Stomach (tissue), 9 donors: ENCODE measurements around the gene FAM98C. TPM values are rescaled to one million over a fixed set of nuclear protein-coding genes. Genes with fewer than 3 reads are reported as not detected.

Source experiments
- DNase-seq, 2 donors: peaks; one replicate each; pipeline versions ENCODE4 v3.0.0 to v3.0.0-alpha.2; 2013 to 2019
- H3K27ac ChIP-seq, 5 donors: fragments of 200-600 bp in 4 of 5; sonication (generic) in 4 of 5; one replicate each; pipeline ENCODE4 v1.5.1; 2013 to 2019; ENCODE audit warnings: mild to moderate bottlenecking in 1 of 5, moderate library complexity in 1 of 5
- H3K27me3 ChIP-seq, 3 donors: fragments of 200-600 bp; sonication (generic); one replicate each; pipeline ENCODE4 v1.5.1; 2017 to 2019; ENCODE audit warnings: mixed run types in 1 of 3
- H3K36me3 ChIP-seq, 4 donors: fragments of 200-600 bp; sonication (generic); 1 replicate in 3 of 4; 2 replicates in 1 of 4; pipeline ENCODE4 v1.5.1; 2016 to 2019
- H3K4me1 ChIP-seq, 4 donors: fragments of 200-600 bp; sonication (generic); one replicate each; pipeline ENCODE4 v1.5.1; 2016 to 2019
- H3K4me3 ChIP-seq, 4 donors: fragments of 200-600 bp; sonication (generic) in 3 of 4; one replicate each; pipeline ENCODE4 v1.5.1; 2016 to 2019; ENCODE audit warnings: mild to moderate bottlenecking in 1 of 4
- H3K9me3 ChIP-seq, 4 donors: fragments of 200-600 bp; sonication (generic); one replicate each; pipeline ENCODE4 v1.5.1; 2016 to 2019
- CTCF ChIP-seq, 7 experiments: fragments of 450-650 bp in 4 of 7; fragments of 200-600 bp in 3 of 7; sonication (generic) in 3 of 7; IDR thresholded peaks; one replicate each; pipeline ENCODE4 v1.5.1; 2016 to 2019; ENCODE audit warnings: antibody characterized with exemption in 7 of 7, control low read depth in 2 of 7, mild to moderate bottlenecking in 1 of 7
- EP300 ChIP-seq: sonication (generic); formaldehyde crosslinking; IDR thresholded peaks from one replicate; pipeline ENCODE4 v1.6.1; 2017; ENCODE audit warnings: antibody characterized with exemption
- POLR2A ChIP-seq, 4 donors: fragments of 450-650 bp; IDR thresholded peaks; one replicate each; pipeline ENCODE4 v1.6.1; 2016; ENCODE audit warnings: antibody characterized with exemption in 4 of 4, control low read depth in 2 of 4, mild to moderate bottlenecking in 1 of 4, moderate library complexity in 1 of 4
- POLR2AphosphoS5 ChIP-seq, 3 donors: sonication (generic); formaldehyde crosslinking; IDR thresholded peaks; one replicate each; pipeline ENCODE4 v1.6.1; 2016; ENCODE audit warnings: antibody characterized with exemption in 3 of 3
- WGBS, 5 donors: extraction: QIAGEN DNeasy Blood & Tissue Kit in 3 of 5; methylation state at CpG; one replicate each; pipeline versions ENCODE4 v1.1.5 to v1.1.7; 2013 to 2018; 5-methylcytosine and 5-hydroxymethylcytosine counted together
- intact Hi-C: fragments of 100-400 bp; cut with DNase I; formaldehyde crosslinking; loops from one replicate; pipeline ENCODE4 v1.15.1; 2023; ENCODE audit warnings: low total_unique reads
- polyA plus RNA-seq, 3 donors: library from polyadenylated mRNA; stranded (reverse); fragments of 200-250 nt; gene quantifications; one replicate each; pipeline ENCODE4 v1.2.3, GENCODE V29; 2013
- total RNA-seq, 5 donors: library from RNA; depleted of rRNA; stranded (reverse); fragments of >200 nt; gene quantifications; one replicate each; pipeline versions ENCODE4 v1.1.0 to v1.2.3, GENCODE V29; 2014 to 2016
- donor health status: healthy with polysubstance abuse.
- donor health status: Bipolar disorder and iron deficiency.
- donor health status: healthy.

The FAM98C gene
- total and polyA plus RNA-seq, 8 donors: 4.0 to 222 (median 19.9) TPM

DNA sequence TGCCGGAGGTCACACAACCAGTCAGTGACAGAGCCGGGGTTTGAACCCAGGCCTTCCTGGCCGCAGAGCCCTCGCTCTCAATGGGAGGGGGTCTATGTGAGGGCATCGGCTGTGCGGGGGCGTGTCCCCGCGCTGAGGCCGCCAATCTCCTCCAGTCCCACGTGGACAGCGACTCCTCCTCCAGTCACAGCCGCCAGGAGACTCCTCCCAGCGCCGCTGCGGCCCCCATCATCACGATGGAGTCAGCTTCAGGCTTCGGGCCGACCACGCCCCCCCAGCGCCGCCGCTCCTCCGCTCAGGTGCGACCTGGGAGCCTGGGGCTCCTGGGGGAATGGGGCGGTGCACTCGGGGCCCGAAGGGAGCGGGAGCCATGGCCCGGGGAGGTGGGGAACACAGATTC lies 8.4 kb upstream of the FAM98C start:
- Histone ChIP-seq H3K4me1 (peaks cover under 1 to 27% (median 10%) of the 10 kb centered on the region in 4 donors), H3K27ac (no peak overlapping the region), H3K36me3 (no peaks in the 10 kb centered on the region), H3K9me3 (no peaks in the 10 kb centered on the region), H3K4me3 (peak overlapping the region in 1 of 4 donors; percentile 24), H3K27me3 (peaks cover 14 to 85% (median 45%) of the 10 kb centered on the region in 3 donors)
- TF ChIP-seq POLR2AphosphoS5 (IDR thresholded peaks at IDR 0.05) (no peak), POLR2A (IDR thresholded peaks at IDR 0.05) (no peak), EP300 (no peak), CTCF (IDR thresholded peaks at IDR 0.05) (no peak)
- peak in 1 of 2 donors; percentile 85 for DNase-seq
- intact Hi-C loops: no loop called here
- 4 to 7% (median 4%) methylated on average over 15 to 30 of the region's 30 CpGs for WGBS, 5 donors

GRCh38 chr19:38395381-38396114 lies 7.3 kb upstream of the FAM98C start:
- peak in 1 of 2 donors; percentile 61 for DNase-seq
- H3K4me1 ChIP-seq: peaks cover 0 to 17% (median 7%) of the 10 kb centered on the region in 4 donors
- peaks cover 14 to 85% (median 51%) of the 10 kb centered on the region in 3 donors for H3K27me3 ChIP-seq
- no peaks in the 10 kb centered on the region for H3K9me3 ChIP-seq
- 4 to 23% (median 7%) methylated on average over 7 to 86 of the region's 86 CpGs for WGBS, 5 donors
- H3K27ac ChIP-seq: peak overlapping the region in 1 of 5 donors; percentile 2
- intact Hi-C loops: no loop called here
- peak overlapping the region in 3 of 4 donors; percentile 18 to 33 (median 28) for H3K4me3 ChIP-seq
- no peaks in the 10 kb centered on the region for H3K36me3 ChIP-seq
- TF ChIP-seq EP300 (no peak), POLR2A (IDR thresholded peaks at IDR 0.05) (no peak), POLR2AphosphoS5 (IDR thresholded peaks at IDR 0.05) (no peak), CTCF (IDR thresholded peaks at IDR 0.05) (no peak)

DNA sequence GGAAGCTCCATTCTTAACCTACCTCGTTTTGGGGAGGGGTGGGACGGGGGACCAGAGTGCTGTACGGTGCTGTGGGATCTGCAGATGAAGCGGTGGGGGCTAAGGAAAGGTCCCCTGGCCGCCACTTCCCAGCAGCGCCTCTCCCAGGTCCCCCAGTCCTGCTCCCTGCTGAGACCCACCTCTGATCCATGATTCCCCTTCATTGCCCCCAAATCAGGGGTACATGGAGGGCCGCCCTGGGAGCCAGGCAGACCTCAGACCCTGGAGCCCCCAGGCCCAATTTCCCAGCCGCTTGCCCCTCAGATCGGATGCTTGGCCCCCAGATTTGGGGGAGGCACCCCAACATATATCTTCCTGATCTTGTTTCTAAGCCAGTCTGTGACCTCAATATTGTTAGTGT lies 3.8 kb upstream of the FAM98C start:
- Histone ChIP-seq H3K4me1 (peaks cover 2 to 28% (median 17%) of the 10 kb centered on the region in 4 donors), H3K27me3 (peaks cover 14 to 69% (median 51%) of the 10 kb centered on the region in 3 donors), H3K36me3 (no peaks in the 10 kb centered on the region), H3K9me3 (no peaks in the 10 kb centered on the region), H3K4me3 (no peak overlapping the region), H3K27ac (no peak overlapping the region)
- TF ChIP-seq EP300 (no peak), CTCF (IDR thresholded peaks at IDR 0.05) (no peak), POLR2AphosphoS5 (IDR thresholded peaks at IDR 0.05) (no peak), POLR2A (IDR thresholded peaks at IDR 0.05) (no peak)
- DNase-seq: no peak
- intact Hi-C loops: no loop called here
- WGBS, 5 donors: 43 to 79% (median 58%) methylated on average over 5 to 9 of the region's 9 CpGs

DNA sequence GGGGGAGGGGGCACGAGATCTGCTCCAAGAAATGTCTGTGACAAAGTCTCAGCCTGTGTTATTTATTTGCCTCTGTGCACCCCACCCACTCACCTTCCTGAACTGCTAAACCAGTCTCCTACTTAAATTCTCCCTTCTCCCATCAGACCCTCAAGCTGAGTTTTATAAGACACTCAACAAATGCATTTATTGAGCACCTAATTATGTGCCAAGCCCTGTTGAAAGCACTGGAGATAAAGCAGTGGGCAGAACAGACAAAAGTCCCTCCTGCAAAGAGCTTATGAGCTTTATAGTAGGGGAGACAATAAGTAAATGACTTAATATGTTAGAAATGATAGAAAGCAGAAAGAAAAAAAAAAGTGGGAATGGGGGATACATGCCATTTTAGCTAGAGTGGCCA lies 3.4 kb upstream of the FAM98C start:
- no peaks in the 10 kb centered on the region for H3K36me3 ChIP-seq
- WGBS, 5 donors: 42 to 79% (median 64%) methylated on average over 1 of the region's 1 CpG
- peaks cover 12 to 64% (median 48%) of the 10 kb centered on the region in 3 donors for H3K27me3 ChIP-seq
- H3K9me3 ChIP-seq: no peaks in the 10 kb centered on the region
- no peak for DNase-seq
- no peak overlapping the region for H3K27ac ChIP-seq
- TF ChIP-seq CTCF (IDR thresholded peaks at IDR 0.05) (no peak), POLR2AphosphoS5 (IDR thresholded peaks at IDR 0.05) (no peak), EP300 (no peak), POLR2A (IDR thresholded peaks at IDR 0.05) (no peak)
- intact Hi-C loops: no loop called here
- peaks cover 7 to 31% (median 19%) of the 10 kb centered on the region in 4 donors for H3K4me1 ChIP-seq
- no peak overlapping the region for H3K4me3 ChIP-seq
